ENCODE results near the gene CPEB2.

Gene CPEB2

GRCh38 chr4:15012017-15012788 lies 9.9 kb downstream of the CPEB2 start:
- 100% methylated on average over 1 of the region's 3 CpGs for WGBS
- H4K91ac ChIP-seq (ENCODE audit: low read length): no peak overlapping the region

GRCh38 chr4:15013585-15013984 lies 11.3 kb downstream of the CPEB2 start:
- Histone ChIP-seq H3K4me3 (ENCODE audit: insufficient read depth in 1 of 2, low read depth in 1 of 2, low read length in 2 of 2) (peak overlapping the region in 1 of 2 experiments; percentile 58), H3K9me3 (ENCODE audit: control insufficient read depth, low read length) (no peaks in the 10 kb centered on the region), H3K23ac (ENCODE audit: low read length in 2 of 2) (no peak overlapping the region), H4K8ac (ENCODE audit: low read length) (no peak overlapping the region), H2BK12ac (ENCODE audit: low read length in 2 of 2) (no peak overlapping the region), H3K4me2 (ENCODE audit: low read length, poor library complexity, severe bottlenecking) (no peak overlapping the region), H2AFZ (ENCODE audit: low read depth, low read length) (no peak overlapping the region), H2BK5ac (ENCODE audit: low read depth, low read length, poor library complexity, severe bottlenecking) (no peak overlapping the region), H2AK5ac (ENCODE audit: low read length, severe bottlenecking) (no peak overlapping the region), H3K27ac (ENCODE audit: low read length, poor library complexity, severe bottlenecking) (no peak overlapping the region), H3K4ac (ENCODE audit: low read depth in 1 of 2, low read length in 2 of 2) (no peak overlapping the region), H3K18ac (ENCODE audit: low read depth in 1 of 2, low read length in 2 of 2) (no peak overlapping the region), H3K79me1 (replicated peaks; ENCODE audit: low read length, poor library complexity, severe bottlenecking) (no peaks in the 10 kb centered on the region), H2BK120ac (ENCODE audit: low read depth, low read length) (no peak overlapping the region), H3K36me3 (ENCODE audit: control insufficient read depth in 1 of 2, insufficient read depth in 2 of 2, low read depth in 1 of 2, low read length in 2 of 2) (peaks cover 6 to 99% of the 10 kb centered on the region in 2 experiments), H3K27me3 (ENCODE audit: control insufficient read depth in 1 of 2, insufficient read depth in 1 of 2, low read length in 2 of 2) (no peaks in the 10 kb centered on the region), H4K91ac (ENCODE audit: low read length) (no peak overlapping the region), H3K9ac (ENCODE audit: low read length) (peak overlapping the region; percentile 64), H2BK15ac (ENCODE audit: low read depth, poor library complexity, severe bottlenecking) (no peak overlapping the region), H3K4me1 (ENCODE audit: control insufficient read depth, insufficient read depth, low read depth, low read length) (no peaks in the 10 kb centered on the region), H3K14ac (ENCODE audit: low read length in 2 of 2) (no peak overlapping the region)
- DNase-seq: no peak

More at GRCh38 chr4:15012017-15012788, 9.9 kb downstream of the CPEB2 start:
- H3K79me1 ChIP-seq (replicated peaks; ENCODE audit: low read length, poor library complexity, severe bottlenecking): no peaks in the 10 kb centered on the region
- no peak overlapping the region for H3K18ac ChIP-seq (ENCODE audit: low read depth in 1 of 2, low read length in 2 of 2)
- no peak overlapping the region for H3K27ac ChIP-seq (ENCODE audit: low read length, poor library complexity, severe bottlenecking)
- H3K36me3 ChIP-seq (ENCODE audit: control insufficient read depth in 1 of 2, insufficient read depth in 2 of 2, low read depth in 1 of 2, low read length in 2 of 2): peaks cover 6 to 99% of the 10 kb centered on the region in 2 experiments
- no peak overlapping the region for H3K4ac ChIP-seq (ENCODE audit: low read depth in 1 of 2, low read length in 2 of 2)
- peak overlapping the region; percentile 64 for H3K9ac ChIP-seq (ENCODE audit: low read length)
- no peak overlapping the region for H2BK15ac ChIP-seq (ENCODE audit: low read depth, poor library complexity, severe bottlenecking)
- no peak overlapping the region for H2BK120ac ChIP-seq (ENCODE audit: low read depth, low read length)
- no peak overlapping the region for H2BK12ac ChIP-seq (ENCODE audit: low read length in 2 of 2)
- H3K9me3 ChIP-seq (ENCODE audit: control insufficient read depth, low read length): no peaks in the 10 kb centered on the region
- H2AFZ ChIP-seq (ENCODE audit: low read depth, low read length): no peak overlapping the region
- no peak overlapping the region for H2AK5ac ChIP-seq (ENCODE audit: low read length, severe bottlenecking)
- no peak overlapping the region for H4K8ac ChIP-seq (ENCODE audit: low read length)
- H3K4me3 ChIP-seq (ENCODE audit: insufficient read depth in 1 of 2, low read depth in 1 of 2, low read length in 2 of 2): peak overlapping the region in 1 of 2 experiments; percentile 58
- H3K4me2 ChIP-seq (ENCODE audit: low read length, poor library complexity, severe bottlenecking): no peak overlapping the region
- no peak overlapping the region for H3K23ac ChIP-seq (ENCODE audit: low read length in 2 of 2)
- H3K4me1 ChIP-seq (ENCODE audit: control insufficient read depth, insufficient read depth, low read depth, low read length): no peaks in the 10 kb centered on the region
- no peak for DNase-seq
- H3K14ac ChIP-seq (ENCODE audit: low read length in 2 of 2): no peak overlapping the region
- no peaks in the 10 kb centered on the region for H3K27me3 ChIP-seq (ENCODE audit: control insufficient read depth in 1 of 2, insufficient read depth in 1 of 2, low read length in 2 of 2)
- H2BK5ac ChIP-seq (ENCODE audit: low read depth, low read length, poor library complexity, severe bottlenecking): no peak overlapping the region

- Histone ChIP-seq H3K36me3 (ENCODE audit: control insufficient read depth in 1 of 2, insufficient read depth in 2 of 2, low read depth in 1 of 2, low read length in 2 of 2) (peaks cover 6 to 99% of the 10 kb centered on the region in 2 experiments), H3K14ac (ENCODE audit: low read length in 2 of 2) (no peak overlapping the region), H2AK5ac (ENCODE audit: low read length, severe bottlenecking) (no peak overlapping the region), H3K4ac (ENCODE audit: low read depth in 1 of 2, low read length in 2 of 2) (no peak overlapping the region), H3K23ac (ENCODE audit: low read length in 2 of 2) (no peak overlapping the region), H2BK12ac (ENCODE audit: low read length in 2 of 2) (no peak overlapping the region), H3K4me3 (ENCODE audit: insufficient read depth in 1 of 2, low read depth in 1 of 2, low read length in 2 of 2) (peak overlapping the region in 1 of 2 experiments; percentile 3), H3K4me2 (ENCODE audit: low read length, poor library complexity, severe bottlenecking) (no peak overlapping the region), H3K27ac (ENCODE audit: low read length, poor library complexity, severe bottlenecking) (no peak overlapping the region), H3K9ac (ENCODE audit: low read length) (peak overlapping the region; percentile 62), H4K91ac (ENCODE audit: low read length) (no peak overlapping the region), H3K79me1 (replicated peaks; ENCODE audit: low read length, poor library complexity, severe bottlenecking) (no peaks in the 10 kb centered on the region), H2BK120ac (ENCODE audit: low read depth, low read length) (no peak overlapping the region), H2BK15ac (ENCODE audit: low read depth, poor library complexity, severe bottlenecking) (no peak overlapping the region), H3K18ac (ENCODE audit: low read depth in 1 of 2, low read length in 2 of 2) (no peak overlapping the region), H2BK5ac (ENCODE audit: low read depth, low read length, poor library complexity, severe bottlenecking) (no peak overlapping the region), H4K8ac (ENCODE audit: low read length) (no peak overlapping the region), H3K9me3 (ENCODE audit: control insufficient read depth, low read length) (no peaks in the 10 kb centered on the region), H3K27me3 (ENCODE audit: control insufficient read depth in 1 of 2, insufficient read depth in 1 of 2, low read length in 2 of 2) (no peaks in the 10 kb centered on the region), H2AFZ (ENCODE audit: low read depth, low read length) (no peak overlapping the region), H3K4me1 (ENCODE audit: control insufficient read depth, insufficient read depth, low read depth, low read length) (no peaks in the 10 kb centered on the region)
- no CpG with 5 or more reads among the region's 1 CpG for WGBS
- no peak for DNase-seq
Observed at GRCh38 chr4:15015170-15015569, 12.9 kb downstream of the CPEB2 start.

- H2AFZ ChIP-seq (ENCODE audit: low read depth, low read length): no peak overlapping the region
- H4K91ac ChIP-seq (ENCODE audit: low read length): no peak overlapping the region
- no peak overlapping the region for H3K27ac ChIP-seq (ENCODE audit: low read length, poor library complexity, severe bottlenecking)
- no peak overlapping the region for H2BK15ac ChIP-seq (ENCODE audit: low read depth, poor library complexity, severe bottlenecking)
- no peak overlapping the region for H3K4ac ChIP-seq (ENCODE audit: low read depth in 1 of 2, low read length in 2 of 2)
- H3K9me3 ChIP-seq (ENCODE audit: control insufficient read depth, low read length): no peaks in the 10 kb centered on the region
- no peak overlapping the region for H3K23ac ChIP-seq (ENCODE audit: low read length in 2 of 2)
- no peak overlapping the region for H2AK5ac ChIP-seq (ENCODE audit: low read length, severe bottlenecking)
- H3K27me3 ChIP-seq (ENCODE audit: control insufficient read depth in 1 of 2, insufficient read depth in 1 of 2, low read length in 2 of 2): no peaks in the 10 kb centered on the region
- no peak overlapping the region for H2BK5ac ChIP-seq (ENCODE audit: low read depth, low read length, poor library complexity, severe bottlenecking)
- H3K4me2 ChIP-seq (ENCODE audit: low read length, poor library complexity, severe bottlenecking): no peak overlapping the region
- no peak for DNase-seq
- no peaks in the 10 kb centered on the region for H3K79me1 ChIP-seq (replicated peaks; ENCODE audit: low read length, poor library complexity, severe bottlenecking)
- H3K4me3 ChIP-seq (ENCODE audit: insufficient read depth in 1 of 2, low read depth in 1 of 2, low read length in 2 of 2): no peak overlapping the region
- H3K36me3 ChIP-seq (ENCODE audit: control insufficient read depth in 1 of 2, insufficient read depth in 2 of 2, low read depth in 1 of 2, low read length in 2 of 2): peaks cover 2 to 99% of the 10 kb centered on the region in 2 experiments
- H2BK120ac ChIP-seq (ENCODE audit: low read depth, low read length): no peak overlapping the region
- no peak overlapping the region for H2BK12ac ChIP-seq (ENCODE audit: low read length in 2 of 2)
- H3K14ac ChIP-seq (ENCODE audit: low read length in 2 of 2): no peak overlapping the region
- no peak overlapping the region for H3K18ac ChIP-seq (ENCODE audit: low read depth in 1 of 2, low read length in 2 of 2)
- no peak overlapping the region for H4K8ac ChIP-seq (ENCODE audit: low read length)
- peaks cover 2% of the 10 kb centered on the region for H3K4me1 ChIP-seq (ENCODE audit: control insufficient read depth, insufficient read depth, low read depth, low read length)
- H3K9ac ChIP-seq (ENCODE audit: low read length): peak overlapping the region; percentile 62
Observed at GRCh38 chr4:15018361-15018760, 16.1 kb downstream of the CPEB2 start.
